G401.6 (cell line): ENCODE data around the gene DNAJB14.

Experiments
- FAIRE-seq: peaks from 2 replicates; lab custom pipeline; 2012; peaks lifted over from hg19 to GRCh38; lab: Jason Lieb, UNC

Gene DNAJB14

DNA sequence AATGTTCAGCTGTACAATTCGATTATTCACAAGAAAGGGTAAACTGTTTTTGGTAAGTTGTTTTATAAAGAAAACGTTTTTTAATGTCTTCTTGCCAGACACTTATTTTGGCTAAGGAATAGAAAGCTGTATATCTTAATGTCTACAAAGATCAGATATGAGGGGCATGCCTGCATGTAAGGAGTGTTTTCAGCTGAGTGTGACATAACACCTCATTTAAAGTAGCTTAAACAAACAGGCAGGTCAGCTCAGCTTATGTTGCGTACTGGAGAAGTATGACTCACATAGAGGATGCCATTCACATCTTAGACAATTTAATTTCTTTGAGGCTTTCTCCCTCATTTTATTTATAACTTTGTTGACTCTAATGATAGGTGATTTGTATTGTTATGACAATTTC lies 82.6 kb downstream of the DNAJB14 start:
- no peak for FAIRE-seq

DNA sequence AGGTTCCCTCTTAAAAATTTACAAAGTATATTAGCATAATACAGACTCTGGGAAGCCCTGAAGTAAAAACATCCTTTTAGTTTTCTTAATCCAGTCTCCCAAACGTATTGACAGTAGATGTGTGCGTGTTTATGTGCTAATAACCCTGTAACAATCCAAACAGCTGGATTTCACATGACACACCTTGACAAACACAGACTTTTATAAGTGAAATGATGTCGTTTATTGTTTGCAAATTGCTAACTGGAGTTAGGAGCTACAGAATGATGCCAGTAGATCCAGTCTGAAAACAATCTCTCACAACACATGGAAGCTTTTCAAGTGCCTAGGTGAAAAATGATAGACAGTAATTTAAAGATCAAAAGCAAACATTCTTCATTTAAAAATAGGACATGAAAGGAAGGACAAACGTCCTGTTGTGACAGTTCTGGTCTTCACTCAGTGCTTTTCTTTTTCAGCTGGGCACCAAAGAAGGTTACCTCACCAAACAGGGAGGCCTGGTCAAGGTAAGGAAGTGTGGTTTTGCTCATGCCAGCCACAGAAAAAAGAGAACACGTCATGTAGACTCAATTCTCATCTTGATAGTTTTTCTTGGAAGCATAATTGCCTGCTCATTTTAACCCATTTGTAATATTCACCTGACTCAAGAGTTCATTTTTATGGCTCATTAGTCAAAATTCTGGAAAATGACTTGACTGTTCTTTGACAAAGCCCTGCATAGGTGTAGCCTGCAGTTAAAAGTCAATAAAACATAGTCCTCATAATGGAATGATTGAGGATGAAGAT lies 85.1 kb downstream of the DNAJB14 start:
- FAIRE-seq, result no peak

DNA sequence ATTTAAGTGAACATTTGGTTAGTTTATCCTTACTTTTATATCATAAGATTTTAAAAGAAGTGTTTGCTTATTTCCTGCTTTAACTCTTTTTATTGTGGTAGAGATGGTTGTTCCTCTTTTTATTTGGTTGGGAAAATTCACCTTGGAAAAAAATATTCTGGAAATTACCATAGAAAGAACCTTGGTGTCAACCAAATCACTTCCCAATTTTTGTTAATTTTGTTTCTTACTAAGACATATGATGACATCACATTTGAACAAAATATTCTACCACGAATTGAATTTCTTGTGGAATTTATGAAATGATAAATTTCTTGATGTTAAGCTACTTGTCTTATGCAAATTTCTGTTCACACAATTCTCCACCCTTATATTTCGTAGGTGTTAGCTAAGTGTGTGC lies 85.9 kb downstream of the DNAJB14 start:
- no peak for FAIRE-seq

DNA sequence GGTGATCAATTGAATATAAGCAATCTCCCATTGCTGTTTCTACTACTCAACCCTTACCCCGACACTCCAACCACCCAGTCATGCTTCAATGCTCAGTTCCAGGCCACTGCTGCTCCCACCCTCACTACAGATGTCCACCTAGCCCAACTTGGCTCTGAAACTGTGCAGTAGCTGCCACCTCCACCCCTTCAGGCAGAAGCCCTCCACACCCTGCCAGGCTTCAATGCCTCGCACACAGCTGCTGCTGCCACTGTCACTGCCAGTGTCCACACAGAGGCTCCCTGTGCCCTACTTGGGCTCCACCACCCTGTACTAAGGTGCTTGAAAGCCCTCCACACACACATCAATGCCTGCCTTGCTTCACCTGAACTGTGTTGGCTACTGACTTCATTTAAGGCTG lies 86.8 kb downstream of the DNAJB14 start:
- no peak for FAIRE-seq

DNA sequence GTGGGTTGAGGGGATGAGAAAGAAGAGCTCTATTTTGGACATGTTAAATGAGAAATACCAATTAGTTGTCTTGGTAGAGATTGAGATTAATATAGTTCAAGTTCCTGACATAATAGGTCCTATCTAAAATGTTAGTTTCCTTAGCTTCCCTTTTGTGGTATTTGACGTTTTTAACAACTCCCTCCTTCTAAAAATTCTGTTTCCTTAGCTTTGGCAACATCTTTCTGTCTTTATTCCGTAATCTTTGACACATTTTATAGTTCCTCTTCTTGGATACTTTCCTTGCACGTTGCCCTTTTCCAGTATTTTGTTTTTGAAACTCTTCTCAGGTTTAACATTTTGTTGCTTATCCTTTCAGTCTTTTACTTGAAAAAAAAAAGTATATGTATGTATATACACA lies 89.1 kb downstream of the DNAJB14 start:
- no peak for FAIRE-seq

DNA sequence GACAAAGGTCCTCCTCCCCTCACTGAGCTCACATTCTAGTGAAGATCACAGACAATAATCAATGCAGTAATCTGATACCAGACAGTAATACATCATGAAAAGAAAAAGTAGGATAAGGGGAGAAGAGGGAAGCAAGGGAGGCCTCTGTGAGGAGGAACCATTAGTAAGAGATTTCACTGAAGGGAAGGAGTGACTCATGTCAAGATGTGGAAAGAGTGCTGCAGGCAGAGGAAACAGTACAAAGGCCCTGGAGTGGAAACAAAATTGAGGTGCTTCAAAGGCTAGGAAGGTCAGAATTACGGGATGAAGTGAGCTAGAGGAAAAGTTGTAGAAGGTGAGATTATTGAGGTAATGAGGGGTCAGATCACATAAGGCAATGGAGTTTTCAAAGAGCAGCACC lies 90.3 kb downstream of the DNAJB14 start:
- no peak for FAIRE-seq

DNA sequence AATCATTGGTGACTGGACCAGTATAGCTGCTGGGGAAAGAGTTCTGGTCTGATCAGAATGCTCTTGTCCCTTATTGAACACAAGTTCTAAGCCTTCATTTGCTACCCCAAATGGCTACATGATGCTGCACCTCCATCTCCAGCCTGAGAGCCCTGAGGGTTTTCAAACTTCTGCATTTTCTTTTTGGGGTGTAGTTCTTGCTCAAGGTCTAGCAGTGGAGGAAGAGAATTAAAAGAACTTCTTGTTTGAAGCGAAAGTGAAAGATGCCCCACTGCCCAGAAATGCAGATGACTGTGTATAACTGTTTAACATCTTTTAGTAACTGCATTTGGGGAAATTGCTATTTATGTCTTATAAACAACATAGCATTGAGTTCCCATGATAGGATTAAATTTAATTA lies 90.7 kb downstream of the DNAJB14 start:
- FAIRE-seq, result no peak

DNA sequence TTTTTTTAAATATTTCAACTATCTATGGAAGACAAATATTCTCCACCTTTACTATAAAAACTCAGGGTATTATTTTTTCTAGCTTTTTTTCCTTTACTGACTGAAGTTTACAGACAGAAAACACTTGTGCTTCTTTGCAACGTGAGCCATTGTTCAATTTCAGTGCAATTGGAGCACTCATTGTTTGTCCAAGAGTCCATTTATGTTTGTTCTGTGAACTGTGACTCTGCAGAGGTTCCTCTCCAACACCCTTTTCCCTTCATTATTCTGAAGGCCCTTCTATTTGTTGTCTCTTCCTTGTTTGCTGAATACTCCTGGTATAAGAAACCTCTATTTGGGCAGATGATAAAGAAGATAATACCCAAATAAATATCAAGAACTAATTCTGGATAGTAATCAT lies 92.4 kb downstream of the DNAJB14 start:
- no peak for FAIRE-seq

DNA sequence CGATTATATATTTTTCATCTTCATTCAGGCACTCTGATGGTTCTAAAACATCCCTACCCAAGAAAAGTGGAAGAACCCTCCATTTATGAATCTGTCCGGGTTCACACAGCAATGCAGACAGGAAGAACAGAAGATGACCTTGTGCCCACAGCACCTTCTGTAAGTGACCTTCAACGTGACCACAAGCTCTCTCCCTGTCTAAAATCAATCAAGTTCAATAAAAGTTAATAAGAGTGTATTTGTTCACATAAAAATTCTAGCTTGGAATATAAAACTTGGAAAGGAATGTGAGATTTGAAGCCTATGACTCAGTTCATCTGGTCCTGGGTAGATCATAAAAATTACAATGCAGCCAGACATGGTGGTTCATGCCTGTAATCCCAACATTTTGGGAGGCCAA lies 93.2 kb downstream of the DNAJB14 start:
- FAIRE-seq, result no peak

DNA sequence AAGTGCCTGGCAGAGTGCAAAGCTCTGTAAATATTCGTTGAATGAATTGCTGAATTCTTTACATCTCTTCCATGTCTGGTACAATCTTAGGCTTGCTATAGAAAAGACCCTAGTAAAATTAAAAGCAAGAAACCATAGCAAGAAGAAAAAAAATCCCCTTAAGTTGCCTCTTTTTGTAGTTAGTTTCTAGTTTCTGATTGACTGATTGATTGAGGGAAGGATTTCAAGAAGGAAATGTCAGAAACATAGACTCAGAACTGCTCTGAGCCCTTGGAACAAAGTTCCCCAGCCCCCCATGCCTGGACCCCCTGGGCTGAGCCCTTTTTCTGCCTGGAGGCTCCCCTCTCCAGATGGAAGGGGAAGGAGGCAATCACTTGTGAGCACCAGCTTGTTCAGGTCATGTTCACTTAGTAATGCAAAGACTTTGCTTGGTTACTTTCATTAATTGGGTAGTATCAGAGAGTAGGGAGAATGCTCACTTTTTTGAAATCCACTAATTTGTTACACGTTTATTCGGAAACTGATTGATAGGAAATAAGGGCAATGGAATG lies 94.1 kb downstream of the DNAJB14 start:
- FAIRE-seq, result no peak

DNA sequence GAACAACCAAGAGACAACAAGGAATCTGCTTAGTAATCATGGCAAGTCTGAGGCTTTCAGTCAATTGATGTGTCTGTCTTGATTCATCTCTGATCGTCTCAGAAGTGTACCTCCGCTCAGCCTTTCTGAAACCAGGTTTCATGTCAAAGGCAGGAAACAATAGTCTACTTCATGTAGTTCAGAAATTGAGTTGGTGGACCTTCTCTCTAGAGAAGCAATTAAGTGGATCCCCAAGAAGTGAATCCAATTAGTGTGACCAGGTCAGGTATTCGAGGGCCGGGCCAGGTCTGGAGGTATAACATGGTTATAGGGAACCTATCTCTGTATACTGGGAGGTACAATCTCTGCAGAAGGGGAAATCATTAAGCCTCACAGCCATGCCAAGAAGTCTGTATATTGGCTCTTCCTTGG lies 97.8 kb downstream of the DNAJB14 start:
- no peak for FAIRE-seq

DNA sequence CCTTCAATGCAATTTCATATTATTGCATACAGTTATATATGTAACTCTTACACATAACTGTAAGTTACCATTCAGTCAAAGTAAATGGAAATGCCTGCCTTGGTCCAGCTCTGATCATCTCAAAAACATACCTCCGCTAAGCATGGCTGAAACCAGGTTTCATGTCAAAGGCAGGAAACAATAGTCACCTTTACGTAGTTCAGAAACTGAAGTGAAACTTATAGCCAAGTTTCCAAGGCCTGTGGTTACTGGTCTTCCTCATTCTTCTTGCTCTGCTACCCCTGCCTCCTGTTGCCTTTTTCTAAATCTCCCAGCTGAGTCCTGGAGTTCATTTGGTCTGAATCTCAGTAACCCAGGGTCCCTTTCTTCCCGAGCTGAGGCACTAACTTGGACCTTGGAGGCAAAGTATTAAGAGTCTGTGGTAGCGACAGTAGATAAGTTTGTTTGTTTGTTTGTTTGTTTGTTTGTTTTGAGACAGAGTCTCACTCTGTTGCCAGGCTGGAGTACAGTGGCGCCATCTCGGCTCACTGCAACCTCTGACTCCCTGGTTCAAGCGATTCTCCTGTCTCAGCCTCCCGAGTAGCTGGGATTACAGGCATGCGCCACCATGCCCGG lies 98.9 kb downstream of the DNAJB14 start:
- FAIRE-seq, result no peak

DNA sequence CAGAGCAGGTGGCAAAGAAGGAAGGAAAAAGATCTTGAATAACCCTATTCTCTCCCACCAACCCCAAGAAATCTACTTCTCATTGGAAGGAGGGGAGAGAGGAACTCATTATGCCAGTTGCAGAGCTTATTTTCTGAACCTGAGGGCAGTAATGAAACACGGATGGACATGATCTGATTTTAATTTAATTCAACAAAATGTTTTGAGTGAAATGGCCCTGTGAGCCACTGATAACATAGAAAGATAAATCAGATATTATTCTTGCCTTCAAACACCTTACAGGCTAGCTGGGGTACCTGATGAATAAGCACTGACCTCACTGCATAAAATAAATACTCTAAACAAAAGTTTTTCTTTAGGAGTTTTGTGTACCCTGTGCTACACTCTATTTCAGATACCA lies 99.5 kb downstream of the DNAJB14 start:
- FAIRE-seq, result no peak
